ENCODE measurements around the gene IGFL4. TPM values are rescaled to one million over a fixed set of nuclear protein-coding genes. Genes with fewer than 3 reads are reported as not detected.

IGFL4 gene
- total RNA-seq, 2 experiments from 2014 or later = not detected

GRCh38 chr19:46043519-46043918 lies 2.7 kb upstream of the IGFL4 start:
- DNase-seq = no peak
- Mint-ChIP-seq H3K4me3 (no peak overlapping the region), H3K27me3 (peaks cover 42% of the 10 kb centered on the region), H3K4me1 (no peaks in the 10 kb centered on the region), H3K9me3 (peaks cover 1% of the 10 kb centered on the region), H3K36me3 (no peaks in the 10 kb centered on the region), H3K27ac (no peak overlapping the region)
- POLR2A ChIA-PET = no interaction called here
- ATAC-seq (ENCODE audit: low read depth) = no peak

GRCh38 chr19:46042252-46042883 lies 1.6 kb upstream of the IGFL4 start:
- DNase-seq (no peak), ATAC-seq (ENCODE audit: low read depth) (no peak)
- H3K27ac Mint-ChIP-seq = no peak overlapping the region
- H3K27me3 Mint-ChIP-seq = peaks cover 30% of the 10 kb centered on the region
- H3K36me3 Mint-ChIP-seq = no peaks in the 10 kb centered on the region
- H3K9me3 Mint-ChIP-seq = peaks cover 1% of the 10 kb centered on the region
- H3K4me3 Mint-ChIP-seq = no peak overlapping the region
- H3K4me1 Mint-ChIP-seq = no peaks in the 10 kb centered on the region
- POLR2A ChIA-PET = interaction anchor here (0.6 kb wide), 1 partner anchor 423 kb away, joined by 3 read pairs; no protein-coding TSS in a partner anchor

- ATAC-seq (ENCODE audit: low read depth) = no peak
- H3K27me3 Mint-ChIP-seq = peaks cover 25% of the 10 kb centered on the region
These were observed 677 bp downstream of the IGFL4 start for GRCh38 chr19:46040125-46040524.

GRCh38 chr19:46036744-46037128 lies 4.1 kb downstream of the IGFL4 start:
- DNase-seq (no peak), ATAC-seq (ENCODE audit: low read depth) (no peak)
- no peaks in the 10 kb centered on the region for H3K9me3 Mint-ChIP-seq
- peaks cover 14% of the 10 kb centered on the region for H3K27me3 Mint-ChIP-seq
- no peak overlapping the region for H3K27ac Mint-ChIP-seq
- no peak overlapping the region for H3K4me3 Mint-ChIP-seq
- peaks cover 2% of the 10 kb centered on the region for H3K36me3 Mint-ChIP-seq
- POLR2A ChIA-PET = interaction anchor here (0.7 kb wide), 1 partner anchor 53 kb away, joined by 4 read pairs; no protein-coding TSS in a partner anchor
- no peaks in the 10 kb centered on the region for H3K4me1 Mint-ChIP-seq

More at GRCh38 chr19:46040125-46040524, 677 bp downstream of the IGFL4 start:
- no peak overlapping the region for H3K4me3 Mint-ChIP-seq
- H3K9me3 Mint-ChIP-seq = no peaks in the 10 kb centered on the region
- peaks cover 2% of the 10 kb centered on the region for H3K36me3 Mint-ChIP-seq
- H3K4me1 Mint-ChIP-seq = no peaks in the 10 kb centered on the region
- DNase-seq = no peak
- POLR2A ChIA-PET = no interaction called here
- no peak overlapping the region for H3K27ac Mint-ChIP-seq

- POLR2A ChIA-PET = interaction anchor here (0.7 kb wide), 1 partner anchor 53 kb away, joined by 4 read pairs; no protein-coding TSS in a partner anchor
- Mint-ChIP-seq H3K27ac (no peak overlapping the region), H3K9me3 (no peaks in the 10 kb centered on the region)
These were observed 4.6 kb downstream of the IGFL4 start for GRCh38 chr19:46035986-46036743.

GRCh38 chr19:46035546-46035945 lies 5.3 kb downstream of the IGFL4 start:
- DNase-seq (no peak), ATAC-seq (ENCODE audit: low read depth) (no peak)
- POLR2A ChIA-PET = no interaction called here
- no peak overlapping the region for H3K27ac Mint-ChIP-seq
- no peak overlapping the region for H3K4me3 Mint-ChIP-seq
- H3K9me3 Mint-ChIP-seq = no peaks in the 10 kb centered on the region
- peaks cover 12% of the 10 kb centered on the region for H3K27me3 Mint-ChIP-seq
- H3K36me3 Mint-ChIP-seq = peaks cover 2% of the 10 kb centered on the region
- H3K4me1 Mint-ChIP-seq = no peaks in the 10 kb centered on the region

More at GRCh38 chr19:46035986-46036743, 4.6 kb downstream of the IGFL4 start:
- no peaks in the 10 kb centered on the region for H3K4me1 Mint-ChIP-seq
- peaks cover 12% of the 10 kb centered on the region for H3K27me3 Mint-ChIP-seq
- H3K36me3 Mint-ChIP-seq = peaks cover 2% of the 10 kb centered on the region
- no peak for ATAC-seq (ENCODE audit: low read depth)
- no peak overlapping the region for H3K4me3 Mint-ChIP-seq
- DNase-seq = no peak

- DNase-seq = no peak
- no peak overlapping the region for H3K4me3 Mint-ChIP-seq
- H3K4me1 Mint-ChIP-seq = peaks cover 1% of the 10 kb centered on the region
- H3K27ac Mint-ChIP-seq = no peak overlapping the region
- H3K27me3 Mint-ChIP-seq = peaks cover 8% of the 10 kb centered on the region
- POLR2A ChIA-PET = interaction anchor here (0.6 kb wide), 1 partner anchor 131 kb away, joined by 3 read pairs; the partner anchor contains the start of gene MYPOP
- no peak for ATAC-seq (ENCODE audit: low read depth)
- peaks cover 2% of the 10 kb centered on the region for H3K36me3 Mint-ChIP-seq
- no peaks in the 10 kb centered on the region for H3K9me3 Mint-ChIP-seq
These were observed 7.4 kb downstream of the IGFL4 start for GRCh38 chr19:46033401-46033800.

- H3K27me3 Mint-ChIP-seq = peaks cover 8% of the 10 kb centered on the region
- no peak overlapping the region for H3K27ac Mint-ChIP-seq
- POLR2A ChIA-PET = no interaction called here
- no peak for DNase-seq
- H3K4me1 Mint-ChIP-seq = peaks cover 1% of the 10 kb centered on the region
- no peak overlapping the region for H3K4me3 Mint-ChIP-seq
- no peak for ATAC-seq (ENCODE audit: low read depth)
- H3K9me3 Mint-ChIP-seq = no peaks in the 10 kb centered on the region
- peaks cover 2% of the 10 kb centered on the region for H3K36me3 Mint-ChIP-seq
These were observed 8.2 kb downstream of the IGFL4 start for GRCh38 chr19:46032597-46033025.

GRCh38 chr19:46031781-46032596 lies 8.8 kb downstream of the IGFL4 start:
- H3K27me3 Mint-ChIP-seq = peaks cover 7% of the 10 kb centered on the region
- POLR2A ChIA-PET = no interaction called here

GRCh38 chr19:46030812-46031550 lies 9.8 kb downstream of the IGFL4 start:
- no peaks in the 10 kb centered on the region for H3K36me3 Mint-ChIP-seq
- H3K27me3 Mint-ChIP-seq = peaks cover 7% of the 10 kb centered on the region
- peaks cover 9% of the 10 kb centered on the region for H3K4me1 Mint-ChIP-seq
- H3K9me3 Mint-ChIP-seq = no peaks in the 10 kb centered on the region
- H3K4me3 Mint-ChIP-seq = no peak overlapping the region
- POLR2A ChIA-PET = no interaction called here
- no peak for DNase-seq
- H3K27ac Mint-ChIP-seq = no peak overlapping the region
- no peak for ATAC-seq (ENCODE audit: low read depth)

More at GRCh38 chr19:46031781-46032596, 8.8 kb downstream of the IGFL4 start:
- no peak for DNase-seq
- H3K36me3 Mint-ChIP-seq = peaks cover under 1% of the 10 kb centered on the region
- no peak overlapping the region for H3K27ac Mint-ChIP-seq
- no peaks in the 10 kb centered on the region for H3K9me3 Mint-ChIP-seq
- no peak overlapping the region for H3K4me3 Mint-ChIP-seq
- ATAC-seq (ENCODE audit: low read depth) = no peak
- peaks cover 1% of the 10 kb centered on the region for H3K4me1 Mint-ChIP-seq

- Mint-ChIP-seq H3K27me3 (peaks cover 32% of the 10 kb centered on the region), H3K4me3 (no peak overlapping the region), H3K36me3 (no peaks in the 10 kb centered on the region), H3K9me3 (no peaks in the 10 kb centered on the region), H3K27ac (no peak overlapping the region), H3K4me1 (peaks cover 14% of the 10 kb centered on the region)
- DNase-seq = no peak
- POLR2A ChIA-PET = no interaction called here
- no peak for ATAC-seq (ENCODE audit: low read depth)
These were observed 15.0 kb downstream of the IGFL4 start for GRCh38 chr19:46025835-46026234.

GRCh38 chr19:46023311-46023779 lies 17.5 kb downstream of the IGFL4 start:
- no peak for DNase-seq
- POLR2A ChIA-PET = no interaction called here
- Mint-ChIP-seq H3K27ac (no peak overlapping the region), H3K9me3 (no peaks in the 10 kb centered on the region), H3K4me3 (no peak overlapping the region), H3K4me1 (peaks cover 12% of the 10 kb centered on the region), H3K36me3 (no peaks in the 10 kb centered on the region), H3K27me3 (peaks cover 32% of the 10 kb centered on the region)
- no peak for ATAC-seq (ENCODE audit: low read depth)

Measured in activated naive CD8-positive, alpha-beta T cell treated with anti-CD3 and anti-CD28 coated beads, Interleukin-2, amount 10 ng/mL, durations not matched to agents 7 days and 5 days (primary cell).